PFSK-1 (cell line): ENCODE results near the gene SPO11.

Experiments
- FOXP2 ChIP-seq: optimal IDR thresholded peaks from 2 replicates; pipeline ENCODE3; 2011; ENCODE audit warnings: borderline replicate concordance, control low read depth, inconsistent platforms; ENCODE audit not compliant: insufficient read depth; ENCODE audit errors: extremely low read length, extremely low read depth
- POLR2AphosphoS5 ChIP-seq: IDR thresholded peaks from 2 replicates; pipeline ENCODE4 v1.6.1; 2012; ENCODE audit warnings: low read depth, mild to moderate bottlenecking, control low read depth, low read length, moderate library complexity
- REST ChIP-seq, 2 experiments: IDR thresholded peaks; 2 replicates each; pipeline versions ENCODE4 v1.6.1 to v1.8.0; 2011 to 2012; ENCODE audit warnings: low read depth in 2 of 2, low read length in 2 of 2, control low read depth in 1 of 2, inconsistent platforms in 1 of 2, mild to moderate bottlenecking in 1 of 2, moderate library complexity in 1 of 2; ENCODE audit not compliant: insufficient read depth in 1 of 2
- SIN3A ChIP-seq: IDR thresholded peaks from 2 replicates; pipeline ENCODE4 v1.6.1; 2012; ENCODE audit warnings: mild to moderate bottlenecking, low read length, moderate library complexity, borderline replicate concordance; ENCODE audit not compliant: insufficient read depth
- TAF1 ChIP-seq: IDR thresholded peaks from 2 replicates; pipeline ENCODE4 v1.6.1; 2012; ENCODE audit warnings: low read length, control low read depth, borderline replicate concordance; ENCODE audit not compliant: insufficient read depth

Gene SPO11

GRCh38 chr20:57313230-57313629 is 16.4 kb upstream of the SPO11 start:
- TF ChIP-seq REST (IDR thresholded peaks at IDR 0.05; ENCODE audit: insufficient read depth in 1 of 2, low read depth in 2 of 2, low read length in 2 of 2) (no peak), TAF1 (no peak), FOXP2 (no peak), SIN3A (no peak), POLR2AphosphoS5 (no peak)

- TF ChIP-seq FOXP2 (no peak), REST (IDR thresholded peaks at IDR 0.05; ENCODE audit: insufficient read depth in 1 of 2, low read depth in 2 of 2, low read length in 2 of 2) (no peak), SIN3A (no peak), POLR2AphosphoS5 (no peak), TAF1 (no peak)
Measured at GRCh38 chr20:57313951-57314350, 15.7 kb upstream of the SPO11 start.

- TF ChIP-seq FOXP2 (no peak), SIN3A (no peak), REST (IDR thresholded peaks at IDR 0.05; ENCODE audit: insufficient read depth in 1 of 2, low read depth in 2 of 2, low read length in 2 of 2) (no peak), POLR2AphosphoS5 (no peak), TAF1 (no peak)
Measured at GRCh38 chr20:57315083-57315975, 14.3 kb upstream of the SPO11 start.

GRCh38 chr20:57315976-57316480 is 13.6 kb upstream of the SPO11 start:
- no peak for TF ChIP-seq REST (IDR thresholded peaks at IDR 0.05; ENCODE audit: insufficient read depth in 1 of 2, low read depth in 2 of 2, low read length in 2 of 2)
- TF ChIP-seq FOXP2: no peak
- TF ChIP-seq POLR2AphosphoS5: no peak
- no peak for TF ChIP-seq SIN3A
- no peak for TF ChIP-seq TAF1
